NCI-H82 treated with DMSO at 0.1 percent for 48 hours (cell line): ENCODE data around the gene ZNF717.
"Not testable (repeated sequence)": the region's sequence is repeated elsewhere in the genome, so short reads cannot be mapped to it uniquely, and the experiment has no call there.

Source experiments
- DNase-seq: peaks from one replicate; lab custom pipeline; 2025; ENCODE audit not compliant: unreplicated experiment; lab: John Stamatoyannopoulos, UW

Gene ZNF717

DNA sequence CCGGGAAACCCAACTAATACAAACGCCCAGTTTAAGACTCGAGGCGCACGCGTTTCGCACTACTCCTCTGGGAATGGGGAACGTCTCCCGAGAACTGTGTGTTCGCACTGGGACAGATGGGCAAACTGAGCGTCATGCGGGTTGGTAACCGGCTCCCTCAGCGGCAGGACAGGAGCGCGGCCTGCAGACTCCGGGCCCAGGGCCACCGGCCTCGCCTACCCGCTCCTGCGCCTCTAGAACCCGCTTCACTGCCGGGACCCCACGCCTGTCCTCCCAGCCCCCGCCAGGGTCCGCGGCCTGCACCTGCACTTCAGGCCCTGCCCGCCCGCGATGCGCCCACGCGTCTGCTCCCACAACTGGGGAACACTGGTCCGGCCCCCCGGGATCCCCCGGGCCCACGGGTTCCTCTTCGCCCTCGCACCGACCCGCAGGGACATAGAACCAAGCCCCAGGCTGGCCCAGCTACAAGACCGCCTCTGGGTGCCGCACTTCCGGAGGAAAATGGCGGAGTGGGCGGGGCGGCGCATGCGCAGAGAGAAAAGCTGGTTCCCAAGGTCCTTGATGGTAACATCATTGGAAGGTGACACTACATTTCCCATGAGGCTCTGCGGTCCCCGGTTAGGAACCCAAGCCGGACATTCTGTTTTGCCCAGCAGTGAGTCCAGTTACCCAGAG, at the start of gene ZNF717:
Gene ZNF717 (minus strand): TSS at position 469 of the 675 bp plus-strand sequence. CDS start 2,187 bp downstream, outside the sequence.
- not testable (repeated sequence) for DNase-seq

DNA sequence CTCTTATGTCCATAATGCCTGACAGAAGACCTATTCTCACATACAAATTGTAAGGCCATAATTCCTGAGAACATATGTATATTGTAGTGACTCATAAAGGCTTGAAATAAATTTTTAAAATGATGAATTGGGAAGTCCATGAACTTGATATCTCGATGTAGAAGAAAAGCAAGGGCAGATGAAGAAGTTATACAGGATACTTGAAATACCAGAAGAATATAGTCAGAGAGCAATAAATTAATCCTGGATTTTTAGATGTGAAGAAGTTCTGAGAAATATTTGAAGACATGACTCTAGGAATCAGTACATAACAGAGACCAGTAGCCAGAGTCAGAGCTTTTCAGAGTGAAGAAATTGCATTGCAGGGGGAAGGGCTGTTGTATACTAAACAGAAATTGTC, 45.7 kb upstream of the ZNF717 start:
- not testable (repeated sequence) for DNase-seq

- not testable (repeated sequence) for DNase-seq
Observed at GRCh38 chr3:75818019-75818418, 32.7 kb upstream of the ZNF717 start.

GRCh38 chr3:75816287-75817180, 31.2 kb upstream of the ZNF717 start:
- DNase-seq: not testable (repeated sequence)

GRCh38 chr3:75814797-75815196, 29.4 kb upstream of the ZNF717 start:
- DNase-seq: no peak

- DNase-seq: no peak
Observed at GRCh38 chr3:75782506-75782905, 2.8 kb downstream of the ZNF717 start.

- no peak for DNase-seq
Observed at GRCh38 chr3:75781079-75781745, 4.1 kb downstream of the ZNF717 start.

DNA sequence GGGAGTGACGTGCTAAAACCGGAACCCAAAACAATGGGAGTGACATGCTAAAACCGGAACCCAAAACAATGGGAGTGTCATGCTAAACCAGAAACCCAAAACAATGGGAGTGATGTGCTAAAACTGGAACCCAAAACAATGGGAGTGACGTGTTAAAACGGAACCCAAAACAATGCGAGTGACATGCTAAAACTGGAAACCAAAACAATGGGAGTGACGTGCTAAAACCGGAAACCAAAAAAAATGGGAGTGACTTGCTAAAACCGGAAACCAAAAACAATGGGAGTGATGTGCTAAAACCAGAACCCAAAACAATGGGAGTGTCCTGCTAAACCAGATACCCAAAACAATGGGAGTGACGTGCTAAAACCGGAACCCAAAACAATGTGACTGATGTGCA, 7.6 kb downstream of the ZNF717 start:
- DNase-seq: not testable (repeated sequence)

- DNase-seq: not testable (repeated sequence)
Observed at GRCh38 chr3:75771631-75772030, 13.7 kb downstream of the ZNF717 start.

DNA sequence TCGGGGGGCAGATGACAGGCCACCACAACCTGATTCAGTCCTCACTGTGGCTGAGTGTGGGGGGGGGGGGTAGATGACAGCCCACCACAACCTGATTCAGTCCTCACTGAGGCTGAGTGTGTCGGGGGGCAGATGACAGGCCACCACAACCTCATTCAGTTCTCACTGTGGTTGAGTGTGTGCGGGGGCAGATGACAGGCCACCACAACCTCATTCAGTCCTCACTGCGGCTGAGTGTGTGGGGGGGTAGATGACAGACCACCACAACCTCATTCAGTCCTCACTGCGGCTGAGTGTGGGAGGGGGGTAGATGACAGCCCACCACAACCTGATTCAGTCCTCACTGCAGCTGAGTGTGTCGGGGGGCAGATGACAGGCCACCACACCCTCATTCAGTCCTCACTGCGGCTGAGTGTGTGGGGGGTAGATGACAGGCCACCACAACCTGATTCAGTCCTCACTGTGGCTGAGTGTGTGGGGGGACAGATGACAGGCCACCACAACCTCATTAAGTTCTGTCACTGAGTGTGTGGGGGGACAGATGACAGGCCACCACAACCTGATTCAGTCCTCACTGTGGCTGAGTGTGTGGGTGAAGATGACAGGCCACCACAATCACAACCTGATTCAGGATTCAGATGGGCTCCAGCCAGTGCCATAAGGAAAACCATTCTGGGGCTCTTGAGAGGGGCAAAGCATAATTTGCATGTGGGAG, 16.9 kb downstream of the ZNF717 start:
- DNase-seq: no peak

DNA sequence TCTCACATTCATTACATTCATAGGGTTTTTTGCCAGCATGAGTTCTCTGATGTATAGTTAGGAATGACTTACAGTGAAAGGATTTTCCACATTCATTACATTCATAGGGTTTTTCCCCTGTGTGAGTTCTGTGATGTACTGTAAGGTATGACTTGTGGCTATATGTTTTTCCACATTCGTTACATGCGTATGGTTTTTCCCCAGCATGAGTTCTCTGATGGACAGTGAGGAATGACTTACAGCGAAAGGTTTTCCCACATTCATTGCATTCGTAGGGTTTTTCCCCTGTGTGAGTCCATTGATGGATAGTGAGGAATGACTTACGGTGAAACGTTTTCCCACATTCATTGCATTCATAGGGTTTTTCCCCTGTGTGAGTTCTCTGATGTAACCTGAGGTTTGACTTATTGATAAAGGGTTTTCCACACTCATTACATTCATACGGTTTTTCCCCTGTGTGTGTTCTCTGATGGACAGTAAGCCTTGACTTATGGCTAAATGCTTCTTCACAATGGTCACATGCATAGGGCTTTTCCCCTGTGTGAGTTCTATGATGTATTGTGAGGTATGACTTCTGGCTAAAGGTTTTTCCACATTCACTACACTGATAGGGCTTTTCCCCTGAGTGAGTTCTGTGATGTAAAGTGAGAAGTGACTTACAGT, 47.4 kb downstream of the ZNF717 start:
- no peak for DNase-seq

- DNase-seq: no peak
Observed at GRCh38 chr3:75727985-75728384, 57.4 kb downstream of the ZNF717 start.

- DNase-seq: no peak
Observed at GRCh38 chr3:75692061-75692460, 93.3 kb downstream of the ZNF717 start.

GRCh38 chr3:75687323-75687722, 98.0 kb downstream of the ZNF717 start:
- no peak for DNase-seq
